Measurements from ENCODE around the gene DYSF.

Gene DYSF

GRCh38 chr2:71560638-71561011 is 107.3 kb downstream of the DYSF start:
- Mint-ChIP-seq H3K27me3 (ENCODE audit: low read depth, poor library complexity) (peaks cover 14% of the 10 kb centered on the region), H3K36me3 (ENCODE audit: low read depth) (no peaks in the 10 kb centered on the region), H3K9me3 (no peaks in the 10 kb centered on the region), H3K27ac (no peak overlapping the region), H3K4me1 (peaks cover 65% of the 10 kb centered on the region), H3K4me3 (peak overlapping the region; percentile 42)
- peak; percentile 62 for DNase-seq
- TF ChIP-seq CTCF (IDR thresholded peaks at IDR 0.05) = no peak

- TF ChIP-seq CTCF (IDR thresholded peaks at IDR 0.05) = no peak
- Mint-ChIP-seq H3K4me3 (no peak overlapping the region), H3K4me1 (peaks cover 72% of the 10 kb centered on the region), H3K27ac (no peak overlapping the region), H3K27me3 (ENCODE audit: low read depth, poor library complexity) (peaks cover 15% of the 10 kb centered on the region), H3K9me3 (no peaks in the 10 kb centered on the region), H3K36me3 (ENCODE audit: low read depth) (no peaks in the 10 kb centered on the region)
- DNase-seq = no peak
These were observed 108.3 kb downstream of the DYSF start for GRCh38 chr2:71561441-71562267.

- DNase-seq = no peak
- H3K27me3 Mint-ChIP-seq (ENCODE audit: low read depth, poor library complexity) = peaks cover 15% of the 10 kb centered on the region
- no peaks in the 10 kb centered on the region for H3K9me3 Mint-ChIP-seq
- no peak overlapping the region for H3K4me3 Mint-ChIP-seq
- peaks cover 70% of the 10 kb centered on the region for H3K4me1 Mint-ChIP-seq
- H3K36me3 Mint-ChIP-seq (ENCODE audit: low read depth) = no peaks in the 10 kb centered on the region
- no peak overlapping the region for H3K27ac Mint-ChIP-seq
- TF ChIP-seq CTCF (IDR thresholded peaks at IDR 0.05) = no peak
These were observed 109.2 kb downstream of the DYSF start for GRCh38 chr2:71562518-71562917.

- Mint-ChIP-seq H3K27ac (no peak overlapping the region), H3K27me3 (ENCODE audit: low read depth, poor library complexity) (peaks cover 13% of the 10 kb centered on the region), H3K9me3 (no peaks in the 10 kb centered on the region), H3K4me3 (no peak overlapping the region), H3K36me3 (ENCODE audit: low read depth) (no peaks in the 10 kb centered on the region), H3K4me1 (peaks cover 60% of the 10 kb centered on the region)
- DNase-seq = no peak
- no peak for TF ChIP-seq CTCF (IDR thresholded peaks at IDR 0.05)
These were observed 110.5 kb downstream of the DYSF start for GRCh38 chr2:71563872-71564271.

- Mint-ChIP-seq H3K4me3 (no peak overlapping the region), H3K27ac (no peak overlapping the region), H3K36me3 (ENCODE audit: low read depth) (no peaks in the 10 kb centered on the region), H3K4me1 (peaks cover 55% of the 10 kb centered on the region), H3K9me3 (no peaks in the 10 kb centered on the region), H3K27me3 (ENCODE audit: low read depth, poor library complexity) (peaks cover 13% of the 10 kb centered on the region)
- no peak for DNase-seq
- TF ChIP-seq CTCF (IDR thresholded peaks at IDR 0.05) = no peak
These were observed 111.0 kb downstream of the DYSF start for GRCh38 chr2:71564361-71564760.

GRCh38 chr2:71564790-71565189 is 111.4 kb downstream of the DYSF start:
- no peak for DNase-seq
- Mint-ChIP-seq H3K27me3 (ENCODE audit: low read depth, poor library complexity) (peaks cover 14% of the 10 kb centered on the region), H3K36me3 (ENCODE audit: low read depth) (no peaks in the 10 kb centered on the region), H3K4me3 (no peak overlapping the region), H3K27ac (no peak overlapping the region), H3K9me3 (no peaks in the 10 kb centered on the region), H3K4me1 (peaks cover 51% of the 10 kb centered on the region)
- no peak for TF ChIP-seq CTCF (IDR thresholded peaks at IDR 0.05)
